ENCODE results near the gene RIMS3.
A peak's percentile ranks its signal among the peaks of the same experiment; 100 is the strongest.

RIMS3 gene

GRCh38 chr1:40651138-40651857 lies 14.2 kb downstream of the RIMS3 start:
- DNase-seq: no peak

- peak; percentile 15 for DNase-seq
Observed at GRCh38 chr1:40650075-40650474, 15.4 kb downstream of the RIMS3 start.

GRCh38 chr1:40649592-40649930 lies 15.9 kb downstream of the RIMS3 start:
- DNase-seq: no peak

- no peak for DNase-seq
Observed at GRCh38 chr1:40648928-40649591, 16.4 kb downstream of the RIMS3 start.

GRCh38 chr1:40648200-40648599 lies 17.3 kb downstream of the RIMS3 start:
- DNase-seq: no peak

- DNase-seq: no peak
Observed at GRCh38 chr1:40646315-40646714, 19.2 kb downstream of the RIMS3 start.

- DNase-seq: no peak
Observed at GRCh38 chr1:40645118-40645680, 20.3 kb downstream of the RIMS3 start.

GRCh38 chr1:40641601-40642242 lies 23.8 kb downstream of the RIMS3 start:
- DNase-seq: no peak

- DNase-seq: no peak
Observed at GRCh38 chr1:40640314-40641076, 25.0 kb downstream of the RIMS3 start.

- DNase-seq: no peak
Observed at GRCh38 chr1:40638097-40639036, 27.1 kb downstream of the RIMS3 start.

GRCh38 chr1:40637470-40638007 lies 27.9 kb downstream of the RIMS3 start:
- no peak for DNase-seq

- no peak for DNase-seq
Observed at GRCh38 chr1:40636777-40637176, 28.7 kb downstream of the RIMS3 start.

- no peak for DNase-seq
Observed at GRCh38 chr1:40635763-40636500, 29.6 kb downstream of the RIMS3 start.

- DNase-seq: no peak
Observed at GRCh38 chr1:40634901-40635655, 30.4 kb downstream of the RIMS3 start.

GRCh38 chr1:40633931-40634376 lies 31.5 kb downstream of the RIMS3 start:
- no peak for DNase-seq

GRCh38 chr1:40633523-40633922 lies 32.0 kb downstream of the RIMS3 start:
- no peak for DNase-seq

GRCh38 chr1:40630488-40631223 lies 34.8 kb downstream of the RIMS3 start:
- peak; percentile 29 for DNase-seq

GRCh38 chr1:40629546-40629945 lies 35.9 kb downstream of the RIMS3 start:
- DNase-seq: peak; percentile 12

- no peak for DNase-seq
Observed at GRCh38 chr1:40628903-40629292, 36.6 kb downstream of the RIMS3 start.
